Measurements from ENCODE around the gene OR5AS1. TPM values are rescaled to one million over a fixed set of nuclear protein-coding genes. Genes with fewer than 3 reads are reported as not detected.

OR5AS1 gene
- total and polyA plus RNA-seq, 2 donors from 2014 or later: not detected

DNA sequence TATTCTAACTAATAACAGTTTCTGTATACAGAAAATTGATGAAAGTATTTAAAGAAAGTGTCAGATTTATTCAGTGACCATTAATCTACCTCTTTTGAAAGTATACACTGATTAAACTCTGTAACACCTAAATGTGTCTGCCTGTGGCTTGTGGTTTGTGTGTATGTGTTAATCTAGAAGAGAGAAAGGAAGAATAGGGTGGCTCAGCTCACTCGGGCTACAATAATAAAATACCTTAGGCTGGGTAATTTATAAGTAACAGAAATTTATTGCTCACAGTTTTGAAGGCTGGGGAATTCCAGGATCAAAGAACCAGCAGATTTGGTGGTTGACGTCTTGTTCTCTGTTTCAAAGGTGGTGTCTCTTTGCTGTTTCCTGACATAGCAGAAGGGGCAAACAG is 13.6 kb upstream of the OR5AS1 start:
- no peak for FAIRE-seq
- H3K36me3 ChIP-seq (ENCODE audit: control insufficient read depth in 2 of 3, insufficient read depth in 3 of 3, low read length in 3 of 3): no peaks in the 10 kb centered on the region
- no peak overlapping the region for H3K4me3 ChIP-seq (ENCODE audit: low read length in 3 of 3)
- H3K27me3 ChIP-seq (ENCODE audit: control insufficient read depth, insufficient read depth, low read length): no peaks in the 10 kb centered on the region
- no peak for TF ChIP-seq CTCF (IDR thresholded peaks at IDR 0.05; ENCODE audit: borderline replicate concordance, extremely low read depth, insufficient read depth)
- H3K9me3 ChIP-seq (ENCODE audit: control insufficient read depth in 2 of 3, insufficient read depth in 1 of 3, low read length in 3 of 3): no peaks in the 10 kb centered on the region
- H3K27ac ChIP-seq (ENCODE audit: low read depth in 2 of 2, low read length in 2 of 2): no peak overlapping the region
- intact Hi-C loops (cut with DNase I): no loop called here
- H3K4me1 ChIP-seq (ENCODE audit: control insufficient read depth in 2 of 3, insufficient read depth in 2 of 3, low read depth in 1 of 3, low read length in 3 of 3): no peaks in the 10 kb centered on the region
- no peak overlapping the region for H3K9ac ChIP-seq (ENCODE audit: low read length in 3 of 3)
- DNase-seq: no peak

- FAIRE-seq (no peak), DNase-seq (no peak)
- H3K9ac ChIP-seq (ENCODE audit: low read length in 3 of 3): no peak overlapping the region
- no peaks in the 10 kb centered on the region for H3K27me3 ChIP-seq (ENCODE audit: control insufficient read depth, insufficient read depth, low read length)
- H3K9me3 ChIP-seq (ENCODE audit: control insufficient read depth in 2 of 3, insufficient read depth in 1 of 3, low read length in 3 of 3): no peaks in the 10 kb centered on the region
- TF ChIP-seq CTCF (IDR thresholded peaks at IDR 0.05; ENCODE audit: borderline replicate concordance, extremely low read depth, insufficient read depth): no peak
- no peaks in the 10 kb centered on the region for H3K4me1 ChIP-seq (ENCODE audit: control insufficient read depth in 2 of 3, insufficient read depth in 2 of 3, low read depth in 1 of 3, low read length in 3 of 3)
- H3K27ac ChIP-seq (ENCODE audit: low read depth in 2 of 2, low read length in 2 of 2): no peak overlapping the region
- no peak overlapping the region for H3K4me3 ChIP-seq (ENCODE audit: low read length in 3 of 3)
- no peaks in the 10 kb centered on the region for H3K36me3 ChIP-seq (ENCODE audit: control insufficient read depth in 2 of 3, insufficient read depth in 3 of 3, low read length in 3 of 3)
- intact Hi-C loops (cut with DNase I): no loop called here
These were observed 18.1 kb downstream of the OR5AS1 start for GRCh38 chr11:56045538-56045937.

- no peak for DNase-seq
- intact Hi-C loops (cut with DNase I): no loop called here
These were observed 21.0 kb downstream of the OR5AS1 start for GRCh38 chr11:56048480-56048879.

More at GRCh38 chr11:56048480-56048879, 21.0 kb downstream of the OR5AS1 start:
- no peak for TF ChIP-seq CTCF (IDR thresholded peaks at IDR 0.05; ENCODE audit: borderline replicate concordance, extremely low read depth, insufficient read depth)
- Histone ChIP-seq H3K9ac (ENCODE audit: low read length in 3 of 3) (no peak overlapping the region), H3K27ac (ENCODE audit: low read depth in 2 of 2, low read length in 2 of 2) (no peak overlapping the region), H3K4me3 (ENCODE audit: low read length in 3 of 3) (no peak overlapping the region), H3K27me3 (ENCODE audit: control insufficient read depth, insufficient read depth, low read length) (no peaks in the 10 kb centered on the region), H3K4me1 (ENCODE audit: control insufficient read depth in 2 of 3, insufficient read depth in 2 of 3, low read depth in 1 of 3, low read length in 3 of 3) (no peaks in the 10 kb centered on the region), H3K9me3 (ENCODE audit: control insufficient read depth in 2 of 3, insufficient read depth in 1 of 3, low read length in 3 of 3) (no peaks in the 10 kb centered on the region), H3K36me3 (ENCODE audit: control insufficient read depth in 2 of 3, insufficient read depth in 3 of 3, low read length in 3 of 3) (no peaks in the 10 kb centered on the region)
- FAIRE-seq: no peak
